LNCAP (cell line): Measurements from ENCODE around the gene PACC1.

Source experiments
- TF ChIP-seq, protein P1 (sequence below): fragments of 450-650 bp; IDR thresholded peaks from 2 replicates; pipeline ENCODE4 v1.5.1; 2017; ENCODE audit warnings: mild to moderate bottlenecking

PACC1 gene

DNA sequence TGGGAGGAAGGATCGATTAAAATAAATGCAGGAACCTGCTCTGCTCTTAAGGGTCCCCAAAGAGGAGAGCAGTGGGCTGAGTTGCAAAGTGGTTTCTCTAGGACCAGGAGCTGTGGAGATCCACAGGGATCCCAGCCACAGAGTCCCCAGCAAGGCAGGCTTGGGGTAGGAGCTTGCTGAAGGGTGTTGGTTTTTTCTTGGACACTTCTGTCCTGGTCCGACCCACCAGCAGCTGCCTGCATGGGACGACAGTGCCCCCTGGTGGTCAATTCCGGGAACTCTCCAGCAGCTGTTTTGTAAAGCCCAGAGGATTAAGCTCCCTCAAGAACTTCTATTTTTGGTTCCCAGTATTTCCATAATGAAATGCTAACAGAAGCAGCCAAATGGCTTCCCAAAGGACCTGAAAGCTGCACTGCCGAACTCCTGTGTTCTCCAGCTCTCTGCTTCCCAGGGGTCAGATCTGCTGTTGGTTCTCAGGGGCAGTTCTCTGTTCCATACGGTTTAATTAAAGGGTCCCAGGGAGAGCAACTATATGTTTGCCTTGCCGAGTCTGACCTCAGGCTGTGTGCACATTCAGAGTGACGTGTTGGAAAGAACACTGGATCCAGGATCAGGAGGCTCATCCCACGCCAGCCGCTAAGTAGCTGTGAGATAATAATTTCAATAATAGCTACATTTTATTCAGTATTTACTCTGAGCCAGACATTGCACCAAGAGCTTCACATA, 41.3 kb upstream of the PACC1 start:
- TF ChIP-seq, protein P1, sequence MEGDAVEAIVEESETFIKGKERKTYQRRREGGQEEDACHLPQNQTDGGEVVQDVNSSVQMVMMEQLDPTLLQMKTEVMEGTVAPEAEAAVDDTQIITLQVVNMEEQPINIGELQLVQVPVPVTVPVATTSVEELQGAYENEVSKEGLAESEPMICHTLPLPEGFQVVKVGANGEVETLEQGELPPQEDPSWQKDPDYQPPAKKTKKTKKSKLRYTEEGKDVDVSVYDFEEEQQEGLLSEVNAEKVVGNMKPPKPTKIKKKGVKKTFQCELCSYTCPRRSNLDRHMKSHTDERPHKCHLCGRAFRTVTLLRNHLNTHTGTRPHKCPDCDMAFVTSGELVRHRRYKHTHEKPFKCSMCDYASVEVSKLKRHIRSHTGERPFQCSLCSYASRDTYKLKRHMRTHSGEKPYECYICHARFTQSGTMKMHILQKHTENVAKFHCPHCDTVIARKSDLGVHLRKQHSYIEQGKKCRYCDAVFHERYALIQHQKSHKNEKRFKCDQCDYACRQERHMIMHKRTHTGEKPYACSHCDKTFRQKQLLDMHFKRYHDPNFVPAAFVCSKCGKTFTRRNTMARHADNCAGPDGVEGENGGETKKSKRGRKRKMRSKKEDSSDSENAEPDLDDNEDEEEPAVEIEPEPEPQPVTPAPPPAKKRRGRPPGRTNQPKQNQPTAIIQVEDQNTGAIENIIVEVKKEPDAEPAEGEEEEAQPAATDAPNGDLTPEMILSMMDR, result peak; percentile 97

DNA sequence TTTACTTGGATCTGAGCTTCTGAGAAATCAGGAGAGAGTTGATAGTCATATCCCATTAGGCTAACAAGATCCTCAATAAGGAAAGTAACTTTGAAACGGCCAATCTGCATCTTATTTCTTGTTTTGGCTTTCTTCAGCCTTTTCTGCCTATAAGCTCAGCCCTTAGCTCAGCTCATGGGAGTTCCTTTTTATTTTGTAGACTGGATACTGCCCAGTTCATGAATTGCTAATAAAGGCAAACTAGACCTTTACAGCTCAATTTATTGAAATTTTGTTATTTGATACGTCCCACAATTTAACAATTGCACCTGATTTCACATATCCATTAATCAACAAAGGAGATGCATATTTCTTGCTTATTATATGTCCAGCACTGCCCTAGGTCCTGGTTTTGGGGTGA, 40.7 kb upstream of the PACC1 start:
- TF ChIP-seq, protein P1, result no peak

DNA sequence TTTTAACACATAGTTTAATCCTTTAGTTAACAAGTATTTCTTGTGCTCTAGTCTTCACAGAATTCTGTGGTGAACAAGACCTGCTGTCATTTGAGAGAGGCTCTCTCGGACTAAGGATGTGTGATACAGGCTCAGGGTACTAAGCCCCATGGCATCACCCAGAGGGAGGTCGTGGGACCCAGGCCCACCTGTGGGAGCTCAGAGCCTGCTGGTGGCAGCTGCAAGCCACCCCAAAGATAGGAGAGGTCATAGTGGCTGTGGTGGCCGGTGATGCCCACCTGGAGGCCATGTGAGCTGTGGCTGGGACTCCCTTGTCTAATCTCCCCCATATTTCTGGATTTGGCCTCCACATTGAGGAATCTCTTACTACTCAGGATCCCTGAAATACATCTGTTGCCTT, 40.1 kb upstream of the PACC1 start:
- TF ChIP-seq, protein P1, result no peak

DNA sequence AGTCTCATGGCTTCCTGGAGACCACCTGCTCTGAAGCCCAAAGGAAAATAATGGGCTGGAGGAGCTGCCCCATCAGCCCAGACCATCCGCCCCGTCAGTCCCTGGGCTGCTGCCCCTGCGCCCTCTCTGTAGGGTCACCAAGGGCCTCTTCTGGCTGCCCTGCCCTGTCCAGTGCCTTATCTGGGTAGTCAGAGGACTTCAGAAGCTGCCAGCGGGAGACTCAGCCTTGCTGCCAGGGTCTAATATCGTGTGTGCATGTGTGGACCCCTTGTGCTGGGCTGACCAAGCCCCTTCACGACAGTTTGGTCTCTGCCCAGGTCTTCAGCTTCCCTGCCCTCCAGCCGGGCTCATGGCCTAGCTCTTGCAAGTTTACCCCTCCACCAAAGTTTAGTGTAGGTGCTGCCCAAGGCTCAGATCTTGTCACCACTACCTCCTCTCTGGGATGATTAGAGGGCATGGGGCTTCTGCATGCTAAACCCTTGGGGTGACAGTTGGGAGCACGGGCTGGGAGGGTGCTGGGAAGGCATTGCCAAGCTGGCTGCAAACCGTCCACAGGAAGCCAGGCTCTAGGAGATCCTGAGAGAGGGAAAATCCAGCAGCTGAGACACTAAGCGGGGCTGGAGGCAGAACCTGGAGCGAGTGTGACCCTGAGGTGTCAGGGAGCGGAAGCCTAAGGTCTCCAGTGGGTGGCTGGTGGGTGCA, 38.6 kb upstream of the PACC1 start:
- TF ChIP-seq, protein P1, result no peak

DNA sequence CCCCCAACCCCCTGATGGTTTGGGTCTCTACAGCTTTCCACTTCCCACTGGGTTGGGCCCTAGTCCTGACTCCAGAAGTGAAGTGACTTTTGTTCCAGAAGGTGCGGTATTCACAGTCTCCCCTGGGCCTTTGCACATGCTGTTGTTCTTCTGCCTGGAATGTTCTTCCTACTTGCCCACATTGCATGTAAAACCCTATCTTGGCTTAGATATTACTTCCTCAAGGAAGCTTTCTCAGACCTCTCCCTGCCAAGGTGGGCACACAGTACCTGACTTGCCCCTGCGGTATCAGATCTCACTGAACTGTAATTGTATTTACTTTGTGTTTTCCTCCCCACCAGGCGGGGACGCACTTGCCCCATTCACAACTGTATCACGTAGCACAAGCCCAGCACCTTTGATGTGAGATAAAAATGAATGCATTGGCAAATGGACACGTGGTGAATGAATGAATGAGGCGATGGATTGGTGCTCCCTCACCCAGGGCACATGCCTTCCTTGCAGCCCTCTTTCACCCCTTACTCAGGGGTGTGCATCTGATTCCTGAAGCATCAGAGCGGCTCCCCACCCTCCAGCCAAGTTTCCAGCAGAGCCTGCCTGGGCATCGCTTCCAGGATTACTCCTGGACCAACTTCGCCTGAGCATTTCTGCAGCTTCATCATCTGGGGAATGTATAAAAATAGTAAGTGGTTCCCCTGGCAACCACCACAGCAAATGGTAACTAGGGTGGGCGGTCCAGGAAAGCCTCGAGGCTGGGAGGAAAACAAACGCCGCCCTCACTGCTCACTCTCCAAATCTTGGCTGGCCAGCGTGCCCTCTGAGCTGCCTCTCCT, 37.9 kb upstream of the PACC1 start:
- TF ChIP-seq, protein P1, result no peak

DNA sequence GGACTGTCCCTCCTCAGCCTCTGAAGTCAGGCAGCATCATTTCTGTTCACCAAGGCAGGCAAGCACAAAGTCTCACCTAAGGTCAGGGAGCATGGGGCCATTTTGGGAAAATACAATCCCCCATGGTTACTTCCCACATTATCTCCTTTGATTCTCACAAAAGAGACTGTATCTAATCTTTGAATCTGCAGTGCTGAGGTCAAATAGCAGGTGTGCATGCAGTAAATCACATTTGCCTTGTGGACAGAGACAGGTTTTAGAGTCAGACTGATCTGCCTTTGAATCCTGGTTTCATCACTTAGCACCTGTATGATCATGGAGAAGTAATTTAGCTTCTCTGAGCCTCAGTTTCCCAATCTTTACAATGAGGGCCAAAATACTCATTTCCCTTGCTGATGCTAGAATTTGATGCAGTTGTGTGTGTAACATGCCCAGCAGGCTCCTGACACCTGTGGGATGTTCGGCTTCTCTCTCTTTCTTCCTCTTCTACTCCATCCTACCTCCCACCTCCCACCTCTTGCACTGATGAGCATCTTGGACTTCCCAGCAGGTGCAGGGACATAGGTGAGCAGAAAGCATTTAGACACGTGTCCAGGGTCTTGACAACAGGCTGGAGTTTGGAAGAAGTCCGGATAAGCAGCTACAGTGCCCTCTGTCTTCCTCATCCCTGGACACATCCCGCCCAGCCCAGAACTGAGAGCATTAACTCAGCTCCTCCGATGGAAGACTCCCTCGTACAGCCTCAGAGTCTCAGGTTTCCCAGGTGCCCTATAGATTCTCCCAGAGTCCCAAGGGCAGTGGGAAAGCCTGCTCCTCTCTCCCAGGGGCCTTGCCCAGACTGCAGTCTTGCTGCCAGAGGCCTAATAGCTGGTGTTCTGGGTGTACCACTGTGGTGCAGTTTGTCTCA, 37.0 kb upstream of the PACC1 start:
- TF ChIP-seq, protein P1, result no peak
